Heart right ventricle (tissue), 16 donors: ENCODE results near the gene IZUMO1R. TPM values are rescaled to one million over a fixed set of nuclear protein-coding genes. Genes with fewer than 3 reads are reported as not detected.

Experiments used
- ATAC-seq, 8 donors: fragments of 200-7000 bp; cut with Tn5 transposase; one replicate each; pipeline ENCODE4 v1.9.1; 2020; ENCODE audit warnings: mild to moderate bottlenecking in 8 of 8, moderate library complexity in 8 of 8, moderate number of reproducible peaks in 1 of 8
- DNase-seq, 2 donors: peaks; one replicate each; pipeline ENCODE4 v3.0.0-alpha.2; 2020
- H3K27ac ChIP-seq, 10 donors: fragments of 200-600 bp; sonication (generic) in 2 of 10; one replicate each; pipeline versions ENCODE4 v1.5.0 to v1.8.0; 2020 to 2022; ENCODE audit warnings: mild to moderate bottlenecking in 3 of 10
- H3K27me3 ChIP-seq, 7 donors: fragments of 200-600 bp; one replicate each; pipeline ENCODE4 v1.8.0; 2021 to 2022; ENCODE audit warnings: mild to moderate bottlenecking in 2 of 7
- H3K36me3 ChIP-seq, 9 donors: fragments of 200-600 bp; sonication (generic) in 1 of 9; one replicate each; pipeline versions ENCODE4 v1.5.0 to v1.8.0; 2020 to 2022; ENCODE audit warnings: mild to moderate bottlenecking in 2 of 9
- H3K4me1 ChIP-seq, 9 donors: fragments of 200-600 bp; sonication (generic) in 1 of 9; one replicate each; pipeline versions ENCODE4 v1.5.0 to v1.8.0; 2020 to 2022; ENCODE audit warnings: mild to moderate bottlenecking in 4 of 9
- H3K4me3 ChIP-seq, 10 donors: fragments of 200-600 bp; sonication (generic) in 2 of 10; one replicate each; pipeline versions ENCODE4 v1.5.0 to v1.8.0; 2020 to 2022; ENCODE audit warnings: mild to moderate bottlenecking in 7 of 10, moderate library complexity in 2 of 10
- H3K9me3 ChIP-seq, 11 donors: fragments of 200-600 bp in 10 of 11; sonication (generic) in 2 of 11; one replicate each; pipeline versions ENCODE4 v1.5.0 to v1.8.0; 2013 to 2022; ENCODE audit warnings: mild to moderate bottlenecking in 2 of 11, control low read depth in 1 of 11, moderate library complexity in 1 of 11
- CTCF ChIP-seq, 9 donors: fragments of 200-600 bp; sonication (generic) in 2 of 9; IDR thresholded peaks; one replicate each; pipeline versions ENCODE4 v1.5.0 to v1.8.0; 2021 to 2022; ENCODE audit warnings: antibody characterized with exemption in 9 of 9, mild to moderate bottlenecking in 5 of 9, moderate library complexity in 1 of 9
- WGBS, 2 donors: extraction: QIAGEN DNeasy Blood & Tissue Kit; methylation state at CpG; one replicate each; pipeline ENCODE4 v1.1.7; 2013; ENCODE audit warnings: inconsistent platforms in 1 of 2; 5-methylcytosine and 5-hydroxymethylcytosine counted together
- intact Hi-C, 10 donors: fragments of 100-400 bp; cut with DNase I; formaldehyde crosslinking; loops; one replicate each; pipeline versions ENCODE4 v1.11.1 to v1.14.2; 2022
- long read RNA-seq, 3 donors: library from polyadenylated mRNA; unstranded; transcript quantifications; one replicate each; pipeline ENCODE4 v2.0.0, GENCODE V29; 2020 to 2021
- polyA plus RNA-seq, 2 donors: library from polyadenylated mRNA; stranded (reverse); fragments of 200-250 nt; gene quantifications; one replicate each; pipeline ENCODE4 v1.2.3, GENCODE V29; 2013
- total RNA-seq, 10 donors: library from RNA; stranded (reverse); fragmentation: NEBNext Ultra II Directional in 3 of 10; extraction: Animal tissue kit (Norgen Biotek cat#: 25700) in 3 of 10; gene quantifications; one replicate each; pipeline versions ENCODE4 v1.2.1 to v1.2.4, GENCODE V29; 2021 to 2023
- donor health status: Arrhythmogenic right ventricular cardiomyopathy.
- donor health status: ischemic (EF 13 %, LVEDD 7.1; RV severe dilation, severe dysfunction).
- donor health status: healthy with polysubstance abuse.
- donor health status: DM: no; HTN: yes; CAD: no.
- donor health status: DM: no; HTN: no; CAD: no.
- donor health status: ischemic (EF 25% LVEDD 6.9; RV normal size, moderate dysfunction).
- donor health status: ischemic (EF 25% LVEDD 5.7; RV mildly dilated, moderate dysfunction).
- donor health status: healthy.
- donor health status: DM: yes; HTN: yes; CAD: no.
- donor health status: Ischemic cardiomyopathy.
- donor health status: ischemic (EF 35%, LVEDD 5.7; RV mildly dilated, moderate dysfunction).
- donor health status: nonischemic (EF 11% LVEDD 7.7; RV severe dilation, severe dysfunction).
- donor health status: DM: yes; HTN: yes; CAD: no.
- donor health status: PGD.
- donor health status: ischemic (EF 29% LVEDD 5.4; RV normal size, mild dysfunction).
- donor health status: nonischemic (EF 23%, LVEDD 6.1; RV moderate dilation, normal function).

The IZUMO1R gene
- total RNA-seq (not detected), polyA plus RNA-seq (not detected)
- long read RNA-seq, donor 1: 0 reads
- long read RNA-seq, donor 2: 0 reads
- long read RNA-seq, donor 3: 0 reads

- peak within 1 kb of the TSS in 9 of 10 donors; percentile 7 to 73 (median 46) for H3K27ac ChIP-seq
Measured at GRCh38 chr11:94303966-94304958, at the start of gene IZUMO1R. Gene IZUMO1R (plus strand): TSS chr11:94304580. CDS start chr11:94305637, 1,057 bp downstream.

GRCh38 chr11:94271885-94272372 lies 32.5 kb upstream of the IZUMO1R start:
- H3K27me3 ChIP-seq: no peaks in the 10 kb centered on the region
- no peak for ATAC-seq
- TF ChIP-seq CTCF (IDR thresholded peaks at IDR 0.05): no peak
- intact Hi-C loops: no loop called here
- no peak for DNase-seq
- peaks cover 0 to 29% (median 7%) of the 10 kb centered on the region in 11 donors for H3K9me3 ChIP-seq
- no peak overlapping the region for H3K4me3 ChIP-seq
- H3K36me3 ChIP-seq: no peaks in the 10 kb centered on the region
- H3K4me1 ChIP-seq: peaks cover 0 to 4% (median 0%) of the 10 kb centered on the region in 9 donors
- WGBS, 2 donors: 54 to 63% methylated on average over 4 of the region's 4 CpGs
- H3K27ac ChIP-seq: no peak overlapping the region

More at GRCh38 chr11:94303966-94304958, at the start of gene IZUMO1R:
- no peaks in the 10 kb centered on the region for H3K9me3 ChIP-seq
- ATAC-seq: peak in 6 of 8 donors; percentile 39 to 75 (median 60)
- no peaks in the 10 kb centered on the region for H3K27me3 ChIP-seq
- peaks cover 0 to 17% (median 6%) of the 10 kb centered on the region in 9 donors for H3K4me1 ChIP-seq
- no peaks in the 10 kb centered on the region for H3K36me3 ChIP-seq
- DNase-seq: no peak
- TF ChIP-seq CTCF (IDR thresholded peaks at IDR 0.05): no peak
- H3K4me3 ChIP-seq: peak within 1 kb of the TSS in 3 of 10 donors; percentile 2 to 17 (median 17)
- intact Hi-C loops: no loop called here
- WGBS, 2 donors: 35 to 38% methylated on average over 13 of the region's 13 CpGs

- Histone ChIP-seq H3K27ac (peak overlapping the region in 2 of 10 donors; percentile 25 to 58), H3K4me3 (no peak overlapping the region), H3K4me1 (peaks cover 0 to 4% (median 0%) of the 10 kb centered on the region in 9 donors), H3K36me3 (no peaks in the 10 kb centered on the region), H3K27me3 (no peaks in the 10 kb centered on the region), H3K9me3 (peaks cover 0 to 29% (median 7%) of the 10 kb centered on the region in 11 donors)
- TF ChIP-seq CTCF (IDR thresholded peaks at IDR 0.05): no peak
- DNase-seq: peak; percentile 15 to 20
- intact Hi-C loops: no loop called here
- WGBS, 2 donors: 35 to 42% methylated on average over 6 of the region's 6 CpGs
- peak in 7 of 8 donors; percentile 41 to 93 (median 67) for ATAC-seq
Measured at GRCh38 chr11:94272738-94273313, 31.6 kb upstream of the IZUMO1R start.

GRCh38 chr11:94275961-94276360 lies 28.4 kb upstream of the IZUMO1R start:
- Histone ChIP-seq H3K36me3 (no peaks in the 10 kb centered on the region), H3K4me3 (no peak overlapping the region), H3K4me1 (peaks cover 0 to 4% (median 0%) of the 10 kb centered on the region in 9 donors), H3K9me3 (peaks cover 0 to 2% (median 0%) of the 10 kb centered on the region in 11 donors), H3K27ac (no peak overlapping the region), H3K27me3 (no peaks in the 10 kb centered on the region)
- ATAC-seq (no peak), DNase-seq (no peak)
- 85 to 96% methylated on average over 3 of the region's 3 CpGs for WGBS, 2 donors
- no peak for TF ChIP-seq CTCF (IDR thresholded peaks at IDR 0.05)
- intact Hi-C loops: no loop called here
